Panc1 (cell line): ENCODE measurements around the gene COLEC11. TPM values are rescaled to one million over a fixed set of nuclear protein-coding genes. Genes with fewer than 3 reads are reported as not detected.

Experiments used
- ATAC-seq: fragments of 200-7000 bp; cut with Tn5 transposase; 2 replicates; pipeline ENCODE4 v1.9.1; 2020; ENCODE audit warnings: mild to moderate bottlenecking, moderate library complexity
- BruUV-seq: library from RNA; stranded (reverse); fragments of 400-500 nt; replicated peaks from 2 replicates; lab custom pipeline; 2021; lab: Mats Ljungman, UMichigan
- CTCF ChIA-PET: fragments of 300-600 bp; sonication (Branson Sonifier 250); formaldehyde crosslinking; loops from one replicate; lab custom pipeline; 2022; ENCODE audit warnings: antibody characterized with exemption; lab: Charles Lee
- POLR2A ChIA-PET: fragments of 300-600 bp; sonication (Branson Sonifier 250); formaldehyde crosslinking; loops from one replicate; lab custom pipeline; 2022; ENCODE audit warnings: antibody characterized with exemption; lab: Charles Lee
- DNase-seq: peaks from one replicate; pipeline ENCODE4 v3.0.0-alpha.2; 2010; ENCODE audit warnings: low read depth, low spot score
- H3K27ac ChIP-seq: 2 replicates; pipeline ENCODE4 v1.5.1; 2011; ENCODE audit warnings: mild to moderate bottlenecking, low read length, inconsistent platforms
- H3K27me3 ChIP-seq: fragments of 200-500 bp; sonication (Bioruptor generic); 2 replicates; pipeline ENCODE4 v1.6.0; 2014; ENCODE audit warnings: low read length, inconsistent platforms; ENCODE audit not compliant: control insufficient read depth, insufficient read depth
- H3K36me3 ChIP-seq: fragments of 200-500 bp; sonication (Bioruptor generic); 2 replicates; pipeline ENCODE4 v1.5.1; 2014; ENCODE audit warnings: inconsistent platforms, mild to moderate bottlenecking, low read length, moderate library complexity; ENCODE audit not compliant: control insufficient read depth, insufficient read depth
- H3K4me1 ChIP-seq: 2 replicates; pipeline ENCODE4 v1.5.1; 2011; ENCODE audit warnings: inconsistent platforms, mild to moderate bottlenecking, low read length, moderate library complexity; ENCODE audit not compliant: control insufficient read depth, insufficient read depth
- H3K4me3 ChIP-seq, 2 experiments: 2 replicates each; pipeline ENCODE4 v1.5.1; 2011 to 2012; ENCODE audit warnings: low read depth in 2 of 2, low read length in 2 of 2, mild to moderate bottlenecking in 2 of 2, inconsistent platforms in 1 of 2, moderate library complexity in 1 of 2
- H3K9me3 ChIP-seq: fragments of 200-500 bp; sonication (Bioruptor generic); 2 replicates; pipeline ENCODE4 v1.5.1; 2014; ENCODE audit warnings: low read depth, mild to moderate bottlenecking, inconsistent platforms, low read length, moderate library complexity; ENCODE audit not compliant: control insufficient read depth, insufficient read depth
- CTCF ChIP-seq: fragments of 450-650 bp; IDR thresholded peaks from 2 replicates; pipeline ENCODE4 v1.5.1; 2017; ENCODE audit warnings: mild to moderate bottlenecking
- POLR2AphosphoS5 ChIP-seq: IDR thresholded peaks from 2 replicates; pipeline ENCODE4 v1.6.1; 2012; ENCODE audit warnings: mild to moderate bottlenecking, low read depth, low read length, moderate library complexity
- REST ChIP-seq, 2 experiments: IDR thresholded peaks; 2 replicates each; pipeline ENCODE4 v1.6.1; 2011 to 2012; ENCODE audit warnings: low read depth in 2 of 2, control low read depth in 1 of 2, low read length in 1 of 2, mild to moderate bottlenecking in 1 of 2, moderate library complexity in 1 of 2; ENCODE audit not compliant: insufficient read depth in 1 of 2
- SIN3A ChIP-seq: IDR thresholded peaks from 2 replicates; pipeline ENCODE4 v1.6.1; 2012; ENCODE audit warnings: low read depth, mild to moderate bottlenecking, low read length, moderate library complexity, borderline replicate concordance; ENCODE audit not compliant: insufficient read depth
- TCF7L2 ChIP-seq: IDR thresholded peaks from 2 replicates; pipeline ENCODE4 v1.6.1; 2011; ENCODE audit warnings: mild to moderate bottlenecking, low read depth, low read length, inconsistent platforms
- in situ Hi-C: cut with HindIII; loops from 2 replicates; pipeline ENCODE4 v1.10.0; 2016; ENCODE audit warnings: low sequenced_read_pairs, low pct_unique_long_range_greater_than_20kb
- intact Hi-C: fragments of 100-400 bp; cut with micrococcal nuclease; formaldehyde crosslinking; loops from one replicate; pipeline ENCODE4 v1.10.0; 2022; ENCODE audit not compliant: unreplicated experiment
- total RNA-seq: library from RNA; stranded (reverse); gene quantifications from one replicate; pipeline ENCODE4 v1.2.1, GENCODE V29; 2021; ENCODE audit not compliant: unreplicated experiment

The COLEC11 gene
- total RNA-seq, 1 experiment from 2014 or later: 0.31 TPM

GRCh38 chr2:3651691-3652648 lies 57.1 kb downstream of the COLEC11 start:
- Histone ChIP-seq H3K27ac (no peak overlapping the region), H3K4me3 (no peak overlapping the region), H3K27me3 (no peaks in the 10 kb centered on the region), H3K9me3 (no peaks in the 10 kb centered on the region), H3K4me1 (peaks cover 4% of the 10 kb centered on the region), H3K36me3 (no peaks in the 10 kb centered on the region)
- intact Hi-C loops: loop anchor here (2.0 to 5.0 kb wide), 2 partner anchors 75 to 115 kb away; partner anchors contain the start of gene RPS7
- in situ Hi-C loops: no loop called here
- POLR2A ChIA-PET: interaction anchor here (0.6 to 0.7 kb wide), 2 partner anchors 138 to 234 kb away, joined by 4 to 7 read pairs; no protein-coding TSS in a partner anchor
- TF ChIP-seq SIN3A: no peak
- TF ChIP-seq POLR2AphosphoS5: no peak
- no peak for TF ChIP-seq CTCF
- TF ChIP-seq REST (IDR thresholded peaks at IDR 0.05; ENCODE audit: insufficient read depth in 1 of 2, low read depth in 2 of 2, low read length in 1 of 2): no peak
- TF ChIP-seq TCF7L2: no peak
- BruUV-seq: no TSS peak
- ATAC-seq (no peak), DNase-seq (no peak)
- CTCF ChIA-PET: interaction anchor here (0.6 to 1.1 kb wide), 3 partner anchors 134 to 209 kb away, joined by 3 to 4 read pairs (median 3); no protein-coding TSS in a partner anchor

GRCh38 chr2:3652896-3653625 lies 58.1 kb downstream of the COLEC11 start:
- H3K36me3 ChIP-seq: no peaks in the 10 kb centered on the region
- DNase-seq: no peak
- BruUV-seq: no TSS peak
- no peaks in the 10 kb centered on the region for H3K9me3 ChIP-seq
- in situ Hi-C loops: no loop called here
- ChIA-PET CTCF (interaction anchor here (0.6 kb wide), 1 partner anchor 61 kb away, joined by 4 read pairs; no protein-coding TSS in a partner anchor), POLR2A (no interaction called here)
- no peak overlapping the region for H3K27ac ChIP-seq
- H3K4me1 ChIP-seq: peaks cover 4% of the 10 kb centered on the region
- no peak overlapping the region for H3K4me3 ChIP-seq
- no peak for ATAC-seq
- intact Hi-C loops: loop anchor here (5.0 kb wide), 1 partner anchor 76 kb away; the partner anchor contains the start of gene RPS7
- no peaks in the 10 kb centered on the region for H3K27me3 ChIP-seq
- TF ChIP-seq SIN3A: no peak
- no peak for TF ChIP-seq TCF7L2
- no peak for TF ChIP-seq REST (IDR thresholded peaks at IDR 0.05; ENCODE audit: insufficient read depth in 1 of 2, low read depth in 2 of 2, low read length in 1 of 2)
- TF ChIP-seq CTCF: no peak
- no peak for TF ChIP-seq POLR2AphosphoS5
